ENCODE data around the gene SLC37A1. TPM values are rescaled to one million over a fixed set of nuclear protein-coding genes. Genes with fewer than 3 reads are reported as not detected.
A peak's percentile ranks its signal among the peaks of the same experiment; 100 is the strongest.

SLC37A1 gene
- total RNA-seq, 1 experiment from 2014 or later = 4.9 TPM

DNA sequence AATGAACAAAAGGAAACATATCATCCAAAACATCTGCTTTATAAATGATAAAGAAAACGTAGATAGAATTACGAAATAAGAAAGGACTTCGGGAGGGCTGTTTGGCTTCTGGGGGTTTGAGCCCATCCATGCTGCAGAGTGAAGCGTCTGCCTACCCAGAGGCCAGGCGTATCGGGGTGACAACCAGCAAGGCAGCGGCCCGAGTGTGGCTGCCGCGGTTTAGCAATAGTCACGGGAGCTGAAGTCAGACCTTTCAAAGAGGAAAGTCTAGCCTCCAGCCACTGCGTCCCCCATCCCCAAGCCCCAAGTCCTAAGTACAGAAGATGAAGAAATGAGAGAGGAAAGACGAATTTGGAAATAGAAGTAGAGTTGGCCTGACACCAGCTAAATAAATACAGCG, 8.6 kb downstream of the SLC37A1 start:
- peaks cover 14% of the 10 kb centered on the region for H3K4me1 Mint-ChIP-seq (ENCODE audit: insufficient read depth, unreplicated experiment)
- peak overlapping the region; percentile 11 for H3K27ac Mint-ChIP-seq (ENCODE audit: low read depth, unreplicated experiment)
- CTCF ChIA-PET = no interaction called here
- no peaks in the 10 kb centered on the region for H3K36me3 Mint-ChIP-seq (ENCODE audit: insufficient read depth, unreplicated experiment)
- no peak for DNase-seq (ENCODE audit: unreplicated experiment)
- POLR2A ChIA-PET = no interaction called here
- no TSS peak for BruUV-seq (replicated peaks)
- no peaks in the 10 kb centered on the region for H3K27me3 Mint-ChIP-seq (ENCODE audit: insufficient read depth, unreplicated experiment)
- TF ChIP-seq, protein P1, sequence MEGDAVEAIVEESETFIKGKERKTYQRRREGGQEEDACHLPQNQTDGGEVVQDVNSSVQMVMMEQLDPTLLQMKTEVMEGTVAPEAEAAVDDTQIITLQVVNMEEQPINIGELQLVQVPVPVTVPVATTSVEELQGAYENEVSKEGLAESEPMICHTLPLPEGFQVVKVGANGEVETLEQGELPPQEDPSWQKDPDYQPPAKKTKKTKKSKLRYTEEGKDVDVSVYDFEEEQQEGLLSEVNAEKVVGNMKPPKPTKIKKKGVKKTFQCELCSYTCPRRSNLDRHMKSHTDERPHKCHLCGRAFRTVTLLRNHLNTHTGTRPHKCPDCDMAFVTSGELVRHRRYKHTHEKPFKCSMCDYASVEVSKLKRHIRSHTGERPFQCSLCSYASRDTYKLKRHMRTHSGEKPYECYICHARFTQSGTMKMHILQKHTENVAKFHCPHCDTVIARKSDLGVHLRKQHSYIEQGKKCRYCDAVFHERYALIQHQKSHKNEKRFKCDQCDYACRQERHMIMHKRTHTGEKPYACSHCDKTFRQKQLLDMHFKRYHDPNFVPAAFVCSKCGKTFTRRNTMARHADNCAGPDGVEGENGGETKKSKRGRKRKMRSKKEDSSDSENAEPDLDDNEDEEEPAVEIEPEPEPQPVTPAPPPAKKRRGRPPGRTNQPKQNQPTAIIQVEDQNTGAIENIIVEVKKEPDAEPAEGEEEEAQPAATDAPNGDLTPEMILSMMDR (IDR thresholded peaks at IDR 0.05; ENCODE audit: unreplicated experiment) = no peak
- intact Hi-C loops (cut with micrococcal nuclease) = no loop called here
- no peaks in the 10 kb centered on the region for H3K9me3 Mint-ChIP-seq (ENCODE audit: unreplicated experiment)
- H3K4me3 Mint-ChIP-seq (ENCODE audit: unreplicated experiment) = no peak overlapping the region

DNA sequence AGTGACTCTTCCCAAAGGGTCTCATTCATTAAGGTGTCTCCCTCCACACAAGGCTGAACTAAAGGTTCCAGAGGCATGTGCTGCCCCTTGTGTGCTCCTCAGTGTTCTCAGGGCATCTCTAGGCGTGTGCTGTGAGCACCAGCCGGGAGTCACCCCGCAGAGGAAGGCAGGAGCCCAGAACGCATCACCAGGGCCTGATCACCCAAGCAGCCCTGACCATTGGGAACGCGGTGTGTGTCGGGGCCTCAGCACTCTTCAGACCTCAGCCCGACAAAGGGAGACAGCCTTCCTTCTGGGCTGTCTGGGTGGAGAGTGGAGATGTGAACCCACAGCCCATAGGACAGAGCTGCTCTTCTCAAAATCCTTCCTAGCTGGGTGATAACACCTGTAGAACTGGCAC, 9.1 kb downstream of the SLC37A1 start:
- no peak for DNase-seq (ENCODE audit: unreplicated experiment)
- H3K4me1 Mint-ChIP-seq (ENCODE audit: insufficient read depth, unreplicated experiment) = peaks cover 8% of the 10 kb centered on the region
- no peak overlapping the region for H3K4me3 Mint-ChIP-seq (ENCODE audit: unreplicated experiment)
- POLR2A ChIA-PET = no interaction called here
- intact Hi-C loops (cut with micrococcal nuclease) = no loop called here
- TF ChIP-seq, protein P1 (IDR thresholded peaks at IDR 0.05; ENCODE audit: unreplicated experiment) = no peak
- no TSS peak for BruUV-seq (replicated peaks)
- no peaks in the 10 kb centered on the region for H3K27me3 Mint-ChIP-seq (ENCODE audit: insufficient read depth, unreplicated experiment)
- no peaks in the 10 kb centered on the region for H3K36me3 Mint-ChIP-seq (ENCODE audit: insufficient read depth, unreplicated experiment)
- H3K27ac Mint-ChIP-seq (ENCODE audit: low read depth, unreplicated experiment) = no peak overlapping the region
- CTCF ChIA-PET = no interaction called here
- H3K9me3 Mint-ChIP-seq (ENCODE audit: unreplicated experiment) = no peaks in the 10 kb centered on the region

DNA sequence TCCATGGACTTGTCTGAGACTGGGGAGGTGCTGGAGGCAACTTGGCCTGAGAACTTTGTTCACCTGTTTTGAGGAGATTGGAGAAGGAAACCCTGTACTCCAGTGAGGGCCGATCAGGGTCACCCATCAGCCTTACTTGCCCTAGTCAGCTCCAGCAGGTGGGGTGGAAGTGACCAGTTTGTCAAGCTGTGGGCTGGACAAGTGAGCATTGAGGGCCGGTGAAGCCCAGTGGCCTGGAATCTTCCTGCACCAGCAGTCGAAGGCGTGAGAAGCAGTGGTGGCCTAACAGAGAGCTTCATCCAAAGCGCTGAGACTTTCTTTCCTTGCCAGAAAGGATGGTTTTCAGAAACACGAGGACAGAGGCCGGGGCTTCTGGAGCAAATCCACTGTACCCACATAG, 9.6 kb downstream of the SLC37A1 start:
- H3K27me3 Mint-ChIP-seq (ENCODE audit: insufficient read depth, unreplicated experiment) = no peaks in the 10 kb centered on the region
- CTCF ChIA-PET = no interaction called here
- H3K4me3 Mint-ChIP-seq (ENCODE audit: unreplicated experiment) = no peak overlapping the region
- no peaks in the 10 kb centered on the region for H3K36me3 Mint-ChIP-seq (ENCODE audit: insufficient read depth, unreplicated experiment)
- TF ChIP-seq, protein P1 (IDR thresholded peaks at IDR 0.05; ENCODE audit: unreplicated experiment) = no peak
- H3K4me1 Mint-ChIP-seq (ENCODE audit: insufficient read depth, unreplicated experiment) = peaks cover 4% of the 10 kb centered on the region
- no TSS peak for BruUV-seq (replicated peaks)
- no peak overlapping the region for H3K27ac Mint-ChIP-seq (ENCODE audit: low read depth, unreplicated experiment)
- no peaks in the 10 kb centered on the region for H3K9me3 Mint-ChIP-seq (ENCODE audit: unreplicated experiment)
- intact Hi-C loops (cut with micrococcal nuclease) = no loop called here
- no peak for DNase-seq (ENCODE audit: unreplicated experiment)
- POLR2A ChIA-PET = interaction anchor here (1.1 kb wide), 1 partner anchor 9 kb away, joined by 4 read pairs; no protein-coding TSS in a partner anchor

DNA sequence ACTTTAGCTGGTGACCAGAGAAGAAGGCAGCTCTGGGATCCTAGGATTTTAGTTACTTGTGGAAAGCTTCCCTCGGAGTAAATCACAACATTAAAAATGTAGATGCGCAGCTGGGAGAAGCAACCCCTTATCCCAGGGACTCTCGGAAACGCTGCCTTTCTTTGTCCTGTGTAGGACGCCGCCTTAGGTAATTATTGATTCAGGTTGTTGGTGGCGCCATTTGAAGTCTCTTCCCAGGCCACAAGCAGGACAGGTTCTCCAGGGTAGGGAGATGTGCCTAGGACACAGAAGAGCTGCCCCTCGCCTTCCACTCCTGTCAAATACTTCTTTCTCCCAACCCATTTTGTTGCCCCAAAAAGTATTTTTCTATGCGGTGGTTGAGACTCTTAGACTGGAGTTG, 10.3 kb downstream of the SLC37A1 start:
- BruUV-seq (replicated peaks) = no TSS peak
- POLR2A ChIA-PET = interaction anchor here (0.9 to 1.1 kb wide), 2 partner anchors 9 to 11 kb away, joined by 3 to 4 read pairs; no protein-coding TSS in a partner anchor
- no peaks in the 10 kb centered on the region for H3K36me3 Mint-ChIP-seq (ENCODE audit: insufficient read depth, unreplicated experiment)
- TF ChIP-seq, protein P1 (IDR thresholded peaks at IDR 0.05; ENCODE audit: unreplicated experiment) = no peak
- H3K9me3 Mint-ChIP-seq (ENCODE audit: unreplicated experiment) = no peaks in the 10 kb centered on the region
- DNase-seq (ENCODE audit: unreplicated experiment) = no peak
- no peaks in the 10 kb centered on the region for H3K27me3 Mint-ChIP-seq (ENCODE audit: insufficient read depth, unreplicated experiment)
- no peak overlapping the region for H3K4me3 Mint-ChIP-seq (ENCODE audit: unreplicated experiment)
- CTCF ChIA-PET = no interaction called here
- intact Hi-C loops (cut with micrococcal nuclease) = no loop called here
- H3K4me1 Mint-ChIP-seq (ENCODE audit: insufficient read depth, unreplicated experiment) = no peaks in the 10 kb centered on the region
- H3K27ac Mint-ChIP-seq (ENCODE audit: low read depth, unreplicated experiment) = no peak overlapping the region

All from MCF 10A (cell line).